K562 (cell line): ENCODE data around the gene ITSN2. TPM values are rescaled to one million over a fixed set of nuclear protein-coding genes. Genes with fewer than 3 reads are reported as not detected.
A peak's percentile ranks its signal among the peaks of the same experiment; 100 is the strongest.

Experiments
- CHAMP1 ChIP-seq: fragments of 450-650 bp; IDR thresholded peaks from 2 replicates; pipeline ENCODE4 v1.6.1; 2016; ENCODE audit warnings: mild to moderate bottlenecking
- CREB3L1 ChIP-seq: fragments of 450-650 bp; IDR thresholded peaks from 2 replicates; pipeline ENCODE4 v1.6.1; 2014; ENCODE audit warnings: low read depth, mild to moderate bottlenecking, moderate library complexity, borderline replicate concordance
- E2F5 ChIP-seq: sonication (generic); formaldehyde crosslinking; IDR thresholded peaks from 2 replicates; pipeline ENCODE4 v1.8.0; 2022; ENCODE audit warnings: mild to moderate bottlenecking, missing genetic modification reagents
- ERF ChIP-seq: fragments of 450-650 bp; formaldehyde crosslinking; IDR thresholded peaks from 2 replicates; pipeline ENCODE4 v1.4.0; 2020; ENCODE audit warnings: mild to moderate bottlenecking, mixed read lengths
- ETV5 ChIP-seq: sonication (generic); formaldehyde crosslinking; IDR thresholded peaks from 2 replicates; pipeline ENCODE4 v1.4.0; 2020; ENCODE audit warnings: low read depth, mild to moderate bottlenecking, missing genetic modification reagents
- FOXK2 ChIP-seq, 2 experiments: fragments of 450-650 bp; IDR thresholded peaks in 1 of 2; conservative IDR thresholded peaks in 1 of 2; 2 replicates each; pipeline ENCODE4 v1.6.1; 2016; ENCODE audit warnings: low read depth in 2 of 2, mild to moderate bottlenecking in 1 of 2
- FOXM1 ChIP-seq, 2 experiments: fragments of 450-650 bp in 1 of 2; sonication (generic) in 1 of 2; formaldehyde crosslinking in 1 of 2; IDR thresholded peaks; 2 replicates each; pipeline versions ENCODE4 v1.6.1 to v1.9.0; 2017 to 2022; ENCODE audit warnings: low read depth in 2 of 2, mild to moderate bottlenecking in 2 of 2, missing genetic modification reagents in 1 of 2, moderate library complexity in 1 of 2
- HDAC6 ChIP-seq: IDR thresholded peaks from 2 replicates; pipeline ENCODE4 v1.6.1; 2012; ENCODE audit warnings: low read depth, mild to moderate bottlenecking, control low read depth, inconsistent platforms, low read length, moderate library complexity
- MAZ ChIP-seq, 2 experiments: fragments of 450-650 bp in 1 of 2; sonication (generic) in 1 of 2; formaldehyde crosslinking; IDR thresholded peaks in 1 of 2; conservative IDR thresholded peaks in 1 of 2; 2 replicates each; pipeline versions ENCODE4 v1.4.0 to v1.5.0; 2020; ENCODE audit warnings: mild to moderate bottlenecking in 1 of 2, missing genetic modification reagents in 1 of 2
- MIER1 ChIP-seq: fragments of 450-650 bp; IDR thresholded peaks from 2 replicates; pipeline ENCODE4 v1.6.1; 2016; ENCODE audit warnings: antibody characterized with exemption, mild to moderate bottlenecking, low read depth
- NFIC ChIP-seq: fragments of 450-650 bp; IDR thresholded peaks from 2 replicates; pipeline ENCODE4 v1.6.1; 2017; ENCODE audit warnings: mild to moderate bottlenecking, inconsistent platforms
- SOX6 ChIP-seq: fragments of 450-650 bp; IDR thresholded peaks from 2 replicates; pipeline ENCODE4 v1.6.1; 2014; ENCODE audit warnings: mild to moderate bottlenecking
- ZBTB7A ChIP-seq: IDR thresholded peaks from 2 replicates; pipeline ENCODE4 v1.6.1; 2011; ENCODE audit warnings: low read depth, mild to moderate bottlenecking, low read length, moderate library complexity, borderline replicate concordance; ENCODE audit not compliant: control insufficient read depth
- ZFP30 ChIP-seq: fragments of 250-450 bp; sonication (Bioruptor Pico); IDR thresholded peaks from 2 replicates; pipeline ENCODE4 v1.8.0; 2022; ENCODE audit warnings: moderate library complexity, mild to moderate bottlenecking, inconsistent platforms, borderline replicate concordance
- ZFX ChIP-seq: sonication (generic); formaldehyde crosslinking; IDR thresholded peaks from 2 replicates; pipeline ENCODE4 v1.8.0; 2022; ENCODE audit warnings: mild to moderate bottlenecking, missing genetic modification reagents, moderate library complexity
- polyA plus RNA-seq, 8 experiments: library from polyadenylated mRNA; depleted of rRNA in 4 of 8; stranded (reverse) in 5 of 8; unstranded in 3 of 8; fragments of >200 nt; fragmentation: Nextera tagmentation in 2 of 8; fragmentation: Illumina TruSeq in 1 of 8; extraction: Ambion mirVana in 2 of 8; extraction: Trizol in 1 of 8; gene quantifications; 2 replicates each; pipeline versions ENCODE4 v1.2.1 to v1.2.3, GENCODE V29; 2011 to 2014; ENCODE audit warnings: inconsistent platforms in 1 of 8, missing spikeins in 1 of 8
- total RNA-seq, 7 experiments: library from RNA; depleted of rRNA in 6 of 7; stranded (reverse); fragments of >200 nt in 6 of 7; fragmentation: Illumina TruSeq in 2 of 7; extraction: Trizol in 2 of 7; gene quantifications; 2 replicates each; pipeline versions ENCODE4 v1.2.1 to v1.2.3, GENCODE V29; 2011 to 2021; ENCODE audit warnings: low replicate concordance in 1 of 7
- TF ChIP-seq, protein P1 (sequence below): fragments of 250-450 bp; sonication (Bioruptor Pico); IDR thresholded peaks from 2 replicates; pipeline ENCODE4 v1.9.0; 2021; ENCODE audit warnings: mild to moderate bottlenecking
- TF ChIP-seq, protein P2 (sequence below): sonication (generic); formaldehyde crosslinking; IDR thresholded peaks from 2 replicates; pipeline ENCODE4 v1.8.1; 2022; ENCODE audit warnings: missing genetic modification reagents

Gene ITSN2
- total and polyA plus RNA-seq, 9 of the 15 experiments (the other 6 are each of a cell fraction or from before 2014, with no cell fraction given) = 6.6 to 19.9 (median 15.2) TPM

GRCh38 chr2:24365051-24365450, 4.7 kb upstream of the ITSN2 start (continued):
- TF ChIP-seq HDAC6 = no peak
- no peak for TF ChIP-seq FOXM1 (IDR thresholded peaks at IDR 0.05; ENCODE audit: low read depth)
- no peak for TF ChIP-seq FOXM1 (CRISPR knock-in tag; IDR thresholded peaks at IDR 0.05; ENCODE audit: low read depth)
- no peak for TF ChIP-seq FOXK2 (conservative IDR thresholded peaks at IDR 0.05 in 1 of 2, IDR thresholded peaks at IDR 0.05 in 1 of 2; ENCODE audit: low read depth in 2 of 2)
- TF ChIP-seq ZBTB7A = no peak
- TF ChIP-seq CHAMP1 = no peak
- TF ChIP-seq E2F5 (CRISPR knock-in tag) = no peak
- no peak for TF ChIP-seq MAZ (CRISPR knock-in tag; conservative IDR thresholded peaks at IDR 0.05 in 1 of 2, IDR thresholded peaks at IDR 0.05 in 1 of 2)
- no peak for TF ChIP-seq CREB3L1
- TF ChIP-seq MIER1 = no peak
- TF ChIP-seq, protein P1, sequence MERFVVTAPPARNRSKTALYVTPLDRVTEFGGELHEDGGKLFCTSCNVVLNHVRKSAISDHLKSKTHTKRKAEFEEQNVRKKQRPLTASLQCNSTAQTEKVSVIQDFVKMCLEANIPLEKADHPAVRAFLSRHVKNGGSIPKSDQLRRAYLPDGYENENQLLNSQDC = no peak
- peak; percentile 63 for TF ChIP-seq ZFX
- no peak for TF ChIP-seq ETV5 (CRISPR knock-in tag)
- no peak for TF ChIP-seq ZFP30
- TF ChIP-seq, protein P2, sequence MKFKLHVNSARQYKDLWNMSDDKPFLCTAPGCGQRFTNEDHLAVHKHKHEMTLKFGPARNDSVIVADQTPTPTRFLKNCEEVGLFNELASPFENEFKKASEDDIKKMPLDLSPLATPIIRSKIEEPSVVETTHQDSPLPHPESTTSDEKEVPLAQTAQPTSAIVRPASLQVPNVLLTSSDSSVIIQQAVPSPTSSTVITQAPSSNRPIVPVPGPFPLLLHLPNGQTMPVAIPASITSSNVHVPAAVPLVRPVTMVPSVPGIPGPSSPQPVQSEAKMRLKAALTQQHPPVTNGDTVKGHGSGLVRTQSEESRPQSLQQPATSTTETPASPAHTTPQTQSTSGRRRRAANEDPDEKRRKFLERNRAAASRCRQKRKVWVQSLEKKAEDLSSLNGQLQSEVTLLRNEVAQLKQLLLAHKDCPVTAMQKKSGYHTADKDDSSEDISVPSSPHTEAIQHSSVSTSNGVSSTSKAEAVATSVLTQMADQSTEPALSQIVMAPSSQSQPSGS (CRISPR knock-in tag) = no peak
- peak; percentile 82 for TF ChIP-seq NFIC
- TF ChIP-seq SOX6 = no peak
- no peak for TF ChIP-seq ERF (CRISPR knock-in tag)
